ENCODE measurements around the gene CARD6. TPM values are rescaled to one million over a fixed set of nuclear protein-coding genes. Genes with fewer than 3 reads are reported as not detected.
A peak's percentile ranks its signal among the peaks of the same experiment; 100 is the strongest.

The CARD6 gene
- total and polyA plus RNA-seq, 2 of the 13 experiments (the other 11 are each of a cell fraction or from before 2014, with no cell fraction given) = 0.33 to 1.4 TPM

DNA sequence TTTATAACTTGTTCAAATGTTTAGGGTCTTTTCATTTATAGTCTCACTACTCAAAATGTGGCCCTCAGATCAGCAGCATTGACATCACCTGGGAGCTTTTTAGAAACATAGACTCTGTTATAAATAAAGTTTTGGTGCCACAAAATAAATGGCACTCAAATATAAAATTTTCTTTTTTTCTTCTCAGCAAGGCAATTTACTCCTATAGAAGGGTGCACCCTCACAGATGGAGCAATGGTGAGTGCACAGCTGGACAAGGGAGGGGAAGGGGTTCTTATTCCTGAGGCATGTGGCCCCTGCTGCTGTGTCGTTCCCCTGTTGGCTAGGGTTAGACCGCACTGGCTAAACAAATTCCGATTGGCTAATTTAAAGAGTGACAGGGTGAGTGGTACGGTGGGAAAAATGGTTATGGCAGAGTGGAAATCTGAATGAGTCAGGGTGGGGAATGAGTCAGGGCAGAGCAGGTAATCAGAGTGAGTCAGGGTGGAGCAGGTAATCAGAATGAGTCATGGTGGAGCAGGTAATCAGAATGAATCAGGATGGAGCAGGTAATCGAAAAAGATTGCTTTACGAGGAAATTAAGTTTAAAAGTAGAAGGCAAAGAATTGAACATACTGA lies 36.3 kb downstream of the CARD6 start:
- H3K36me3 ChIP-seq (replicated peaks in 1 of 2; ENCODE audit: control insufficient read depth in 1 of 2, insufficient read depth in 2 of 2, low read length in 2 of 2) = no peaks in the 10 kb centered on the region
- H3K27ac ChIP-seq (ENCODE audit: extremely low read length, insufficient read depth, low read length) = no peak overlapping the region
- no peak overlapping the region for H3K4me3 ChIP-seq (replicated peaks in 1 of 3; ENCODE audit: insufficient read depth in 1 of 3, low read depth in 2 of 3, low read length in 3 of 3)
- H3K4me1 ChIP-seq (ENCODE audit: insufficient read depth, low read length) = 0 out of 2 replicates have a peak, but pooled peaks cover 4% of the 10 kb centered on the region
- no peak overlapping the region for H3K9ac ChIP-seq (ENCODE audit: insufficient read depth, low read depth, low read length)
- ATAC-seq (no peak), DNase-seq (ENCODE audit: low spot score) (no peak), FAIRE-seq (no peak)
- in situ Hi-C loops (cut with HindIII; ENCODE audit: extremely low pct_ligation_motif_present, low pct_unique_long_range_greater_than_20kb) = loop anchor here (5.0 kb wide), 1 partner anchor 120 kb away; the partner anchor contains the start of gene TTC33
- WGBS (ENCODE audit: low lambda C conversion rate) = 58% methylated on average over 6 of the region's 6 CpGs
- H3K79me2 ChIP-seq (ENCODE audit: insufficient read depth, low read length) = no peaks in the 10 kb centered on the region
- peaks cover 5% of the 10 kb centered on the region; the same call in 1 of the 2 replicates for H3K9me3 ChIP-seq (ENCODE audit: low read length)
- H3K4me2 ChIP-seq (ENCODE audit: low read depth, low read length) = no peak overlapping the region
- POLR2A ChIA-PET = no interaction called here
- BruUV-seq (replicated peaks) = no TSS peak
- no peaks in the 10 kb centered on the region for H3K27me3 ChIP-seq (ENCODE audit: control insufficient read depth in 1 of 2, insufficient read depth in 2 of 2, low read length in 2 of 2)
- no peaks in the 10 kb centered on the region for H4K20me1 ChIP-seq (ENCODE audit: insufficient read depth, low read length)
- H2AFZ ChIP-seq (ENCODE audit: low read length) = no peak overlapping the region
- intact Hi-C loops (cut with micrococcal nuclease; ENCODE audit: unreplicated experiment) = loop anchor here (5.0 kb wide), 1 partner anchor 930 kb away; no protein-coding TSS in a partner anchor
- CTCF ChIA-PET (ENCODE audit: low intra/inter-chr PET ratio, low total read pairs) = no interaction called here
- TF ChIP-seq ZNF224 (CRISPR knock-in tag; IDR thresholded peaks at IDR 0.05) (no peak), FOSL2 (CRISPR knock-in tag; IDR thresholded peaks at IDR 0.05) (peak; percentile 72)

GRCh38 chr5:40879163-40879942 lies 38.2 kb downstream of the CARD6 start:
- DNase-seq (ENCODE audit: low spot score) (peak; percentile 10), FAIRE-seq (peak; percentile 56), ATAC-seq (peak; percentile 33; the same call in 1 of the 3 replicates)
- Histone ChIP-seq H3K9ac (ENCODE audit: insufficient read depth, low read depth, low read length) (no peak overlapping the region), H3K27me3 (ENCODE audit: control insufficient read depth in 1 of 2, insufficient read depth in 2 of 2, low read length in 2 of 2) (no peaks in the 10 kb centered on the region), H3K4me2 (ENCODE audit: low read depth, low read length) (no peak overlapping the region), H3K36me3 (replicated peaks in 1 of 2; ENCODE audit: control insufficient read depth in 1 of 2, insufficient read depth in 2 of 2, low read length in 2 of 2) (no peaks in the 10 kb centered on the region), H3K4me3 (replicated peaks in 1 of 3; ENCODE audit: insufficient read depth in 1 of 3, low read depth in 2 of 3, low read length in 3 of 3) (no peak overlapping the region), H3K79me2 (ENCODE audit: insufficient read depth, low read length) (no peaks in the 10 kb centered on the region), H2AFZ (ENCODE audit: low read length) (no peak overlapping the region), H3K9me3 (ENCODE audit: low read length) (peaks cover 10% of the 10 kb centered on the region; the same call in 1 of the 2 replicates), H3K4me1 (ENCODE audit: insufficient read depth, low read length) (peaks cover 15% of the 10 kb centered on the region), H4K20me1 (ENCODE audit: insufficient read depth, low read length) (no peaks in the 10 kb centered on the region), H3K27ac (ENCODE audit: extremely low read length, insufficient read depth, low read length) (no peak overlapping the region)
- ChIA-PET POLR2A (no interaction called here), CTCF (ENCODE audit: low intra/inter-chr PET ratio, low total read pairs) (interaction anchor here (1.1 kb wide), 1 partner anchor 1163 kb away, joined by 3 read pairs; no protein-coding TSS in a partner anchor)
- BruUV-seq (replicated peaks) = no TSS peak
- 16% methylated on average over 10 of the region's 10 CpGs for WGBS (ENCODE audit: low lambda C conversion rate)
- TF ChIP-seq CTCF (CRISPR knock-in tag; IDR thresholded peaks at IDR 0.05) (peak; percentile 51), ZNF263 (CRISPR knock-in tag; IDR thresholded peaks at IDR 0.05) (no peak), RAD21 (CRISPR knock-in tag; IDR thresholded peaks at IDR 0.05) (0 out of 2 replicates have a peak, but pooled peaks have one; percentile 27), HNRNPH1 (optimal IDR thresholded peaks at IDR 0.05; ENCODE audit: low read depth, low read length) (no peak), SMC3 (IDR thresholded peaks at IDR 0.05; ENCODE audit: low read length) (peak; percentile 29; the same call in 1 of the 2 replicates), STAG1 (CRISPR knock-in tag; IDR thresholded peaks at IDR 0.05) (peak; percentile 76)
- intact Hi-C loops (cut with micrococcal nuclease; ENCODE audit: unreplicated experiment) = loop anchor here (2.0 to 5.0 kb wide), 2 partner anchors 45 to 932 kb away; partner anchors contain the start of gene RPL37
- in situ Hi-C loops (cut with HindIII; ENCODE audit: extremely low pct_ligation_motif_present, low pct_unique_long_range_greater_than_20kb) = loop anchor here (5.0 kb wide), 1 partner anchor 122 kb away; the partner anchor contains the start of gene TTC33
